GM19238 (cell line): ENCODE data around the gene RHEBL1.

Experiments
- DNase-seq: peaks from one replicate; pipeline ENCODE4 v3.0.0; 2011; ENCODE audit warnings: low spot score; ENCODE audit not compliant: insufficient read length

Gene RHEBL1

DNA sequence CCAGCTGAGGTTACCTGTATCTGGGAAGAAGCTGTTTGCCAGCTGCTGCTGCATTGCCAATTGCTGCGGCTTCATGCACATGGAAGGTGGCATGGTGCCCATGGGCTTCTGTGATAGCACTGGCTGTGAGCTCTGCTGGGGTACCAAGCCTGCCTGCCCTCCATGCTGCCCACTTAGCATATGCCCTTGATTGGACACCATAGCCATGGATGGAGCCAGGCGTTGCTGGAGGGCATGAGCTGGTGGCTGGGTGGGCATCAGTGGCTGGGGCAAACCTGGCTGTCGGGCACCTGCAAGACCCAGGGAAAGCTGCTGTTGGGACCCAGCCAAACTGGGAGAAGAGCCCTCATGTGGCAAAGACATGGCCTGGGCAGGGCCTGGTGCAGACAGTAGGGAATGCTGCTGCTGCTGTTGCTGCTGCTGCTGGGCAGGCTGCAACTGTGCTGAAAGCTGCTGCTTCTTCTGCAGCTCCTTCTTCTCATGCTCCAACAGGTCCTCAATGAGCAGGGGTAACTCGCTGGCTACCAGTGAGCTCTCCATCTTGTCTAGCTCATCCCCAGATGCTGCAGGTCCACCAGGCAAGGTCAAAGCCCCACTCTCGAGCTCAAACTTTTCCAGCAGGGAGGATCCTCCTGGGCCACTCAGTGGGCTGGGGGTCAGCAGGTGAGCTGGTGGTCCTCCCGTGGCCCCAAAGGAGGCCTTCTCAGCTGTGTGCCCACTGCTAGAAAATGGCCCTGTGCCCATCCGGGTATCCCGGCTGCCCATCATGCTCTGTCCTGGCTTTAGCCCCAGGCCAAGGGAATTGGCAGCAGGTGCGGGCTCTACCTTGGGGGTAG, 32.5 kb downstream of the RHEBL1 start:
- no peak for DNase-seq

DNA sequence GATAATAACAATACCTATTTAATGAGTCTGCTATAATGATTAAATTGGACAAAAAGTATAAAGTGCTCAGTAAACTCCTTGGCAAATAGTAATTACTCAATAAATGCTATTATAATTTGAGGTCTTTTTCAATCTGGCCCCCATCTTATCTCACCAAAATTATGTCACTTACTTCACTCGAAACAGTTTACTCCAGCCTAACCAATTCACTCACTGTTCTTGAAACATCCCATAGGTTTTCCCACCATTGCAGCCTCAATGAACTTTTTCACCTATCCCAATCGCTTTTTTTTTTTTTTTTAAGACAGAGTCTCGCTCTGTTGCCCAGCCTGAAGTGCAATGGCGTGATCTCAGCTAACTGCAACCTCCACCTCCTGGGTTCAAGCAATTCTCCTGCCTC, 33.8 kb downstream of the RHEBL1 start:
- DNase-seq: no peak

DNA sequence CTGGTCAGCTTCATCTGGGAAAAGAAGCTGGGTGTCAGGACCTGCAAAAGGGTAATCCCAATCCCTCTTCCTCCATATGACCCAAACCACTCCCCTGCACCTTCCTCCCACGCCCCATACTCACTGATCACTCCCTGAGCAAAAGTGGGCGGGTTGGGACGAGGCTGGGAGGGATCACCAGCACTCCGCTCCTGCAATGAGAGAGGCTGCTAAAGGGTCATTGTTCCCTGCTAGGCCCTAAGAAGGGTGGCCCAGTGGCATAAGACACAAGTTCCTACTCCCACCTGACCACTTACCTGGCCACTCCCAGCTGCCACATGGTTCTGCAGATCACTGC, 35.5 kb downstream of the RHEBL1 start:
- DNase-seq: no peak

DNA sequence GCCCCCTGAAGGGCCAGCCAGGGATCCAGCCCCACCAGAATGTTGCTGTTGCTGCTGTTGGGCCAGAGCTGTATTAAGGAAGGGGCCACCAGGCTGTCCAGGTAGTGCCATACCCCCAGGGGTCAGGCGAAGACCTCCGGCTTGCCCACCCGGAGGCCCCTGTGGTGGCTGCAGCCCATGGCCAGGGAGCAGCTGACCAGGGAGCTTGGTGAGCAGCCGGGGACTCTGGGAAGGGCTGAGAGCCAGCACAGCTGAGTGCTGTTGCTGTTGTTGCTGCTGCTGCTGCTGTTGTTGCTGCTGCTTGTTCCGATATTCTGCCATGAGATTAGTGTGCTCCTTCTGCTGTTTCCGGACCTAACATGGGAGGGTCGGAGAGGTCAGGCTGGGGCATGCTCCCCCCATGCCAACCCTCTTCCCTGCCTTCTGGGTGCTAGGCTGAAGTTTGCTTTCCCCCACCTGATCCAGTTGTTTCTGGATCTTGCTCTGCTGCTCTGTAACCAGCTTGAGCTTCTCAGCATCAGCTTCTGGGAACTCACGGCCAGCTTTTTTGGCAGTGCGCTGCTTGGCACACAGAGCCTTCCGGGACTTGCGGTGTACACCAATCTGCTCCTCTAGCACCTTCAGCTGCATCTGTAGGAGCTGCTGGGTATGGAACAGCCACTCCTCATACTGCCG, 36.0 kb downstream of the RHEBL1 start:
- no peak for DNase-seq

DNA sequence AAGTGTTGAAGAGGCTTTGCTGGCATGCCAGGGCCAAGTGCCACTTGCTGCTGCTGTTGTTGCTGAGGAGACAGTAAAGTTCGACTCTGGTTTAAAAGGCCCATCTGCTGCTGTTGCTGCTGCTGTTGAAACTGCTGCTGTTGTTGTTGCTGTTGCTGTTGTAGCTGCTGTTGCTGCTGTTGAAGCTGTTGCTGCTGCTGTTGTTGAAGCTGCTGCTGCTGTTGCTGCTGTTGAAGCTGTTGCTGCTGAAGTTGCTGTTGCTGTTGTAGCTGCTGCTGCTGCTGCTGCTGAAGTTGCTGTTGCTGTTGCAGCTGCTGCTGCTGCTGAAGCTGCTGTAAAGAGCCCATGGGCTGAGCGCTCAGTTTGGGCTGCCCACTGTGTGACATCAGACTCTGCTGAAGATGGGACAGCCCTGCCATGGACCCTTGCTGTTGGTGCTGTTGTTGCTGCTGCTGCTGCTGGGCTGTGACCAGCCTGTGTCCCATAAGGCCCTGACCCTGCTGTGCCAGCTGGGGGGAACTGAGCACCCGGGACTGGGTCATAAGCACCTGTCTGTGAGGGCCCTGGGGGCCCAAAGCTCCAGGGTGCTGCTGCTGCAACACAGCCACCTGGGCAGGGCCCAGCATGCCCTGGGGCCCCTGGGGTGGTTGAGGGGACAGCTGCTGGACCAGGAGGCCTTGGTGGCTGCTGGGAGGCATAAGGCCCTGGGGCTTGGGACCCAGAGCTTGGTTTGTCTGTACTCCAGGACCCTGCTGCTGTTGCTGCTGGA, 36.9 kb downstream of the RHEBL1 start:
- no peak for DNase-seq

DNA sequence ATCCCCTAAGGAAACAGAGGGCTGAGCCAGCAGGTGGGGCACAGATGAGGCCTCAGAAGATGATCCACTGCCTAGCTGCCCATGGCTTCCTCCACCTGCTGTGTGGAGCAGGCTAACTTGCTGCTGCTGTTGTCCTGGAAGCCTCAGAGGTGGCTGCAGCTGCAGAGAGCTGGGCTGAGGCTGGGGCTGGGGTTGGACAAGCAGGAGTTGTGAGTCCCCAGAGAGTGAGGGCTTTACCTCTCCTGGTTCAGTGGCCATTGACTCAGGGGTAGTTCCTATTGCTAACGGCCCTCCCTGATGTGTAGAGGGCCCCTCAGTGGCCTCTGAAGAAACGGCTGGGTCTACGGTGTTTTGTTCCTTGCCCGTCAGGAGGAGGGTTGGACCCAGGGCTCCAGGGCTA, 37.5 kb downstream of the RHEBL1 start:
- no peak for DNase-seq

DNA sequence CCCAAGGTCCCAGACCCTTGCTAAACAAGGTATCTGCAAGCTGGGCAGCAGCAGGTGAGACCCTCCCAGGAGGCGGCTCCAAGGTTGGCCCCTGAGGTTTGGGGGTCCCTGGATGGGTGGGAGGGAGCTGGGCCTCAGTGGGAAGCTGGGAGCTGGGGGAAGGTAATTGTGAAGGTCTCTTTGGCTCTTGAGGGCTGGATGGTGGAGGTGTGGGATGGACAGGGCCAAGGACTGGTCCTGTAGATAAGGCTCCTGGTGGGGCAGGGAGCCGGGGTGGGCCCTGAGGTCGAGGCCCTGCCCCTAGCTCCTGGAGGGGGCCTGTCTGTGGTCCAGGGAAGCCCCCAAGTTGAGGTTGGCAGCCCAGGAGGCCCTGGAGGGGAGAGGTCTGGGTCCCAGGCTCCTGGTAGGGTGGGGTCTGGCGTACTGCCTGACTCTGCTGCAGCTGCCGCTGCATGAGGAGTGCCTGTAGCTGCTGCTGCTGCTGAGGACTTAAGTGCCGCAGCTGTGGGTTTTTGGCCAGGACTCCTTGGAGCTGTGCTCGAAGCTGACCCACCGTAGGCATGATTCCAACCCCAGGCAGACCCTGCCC, 38.1 kb downstream of the RHEBL1 start:
- DNase-seq: no peak

DNA sequence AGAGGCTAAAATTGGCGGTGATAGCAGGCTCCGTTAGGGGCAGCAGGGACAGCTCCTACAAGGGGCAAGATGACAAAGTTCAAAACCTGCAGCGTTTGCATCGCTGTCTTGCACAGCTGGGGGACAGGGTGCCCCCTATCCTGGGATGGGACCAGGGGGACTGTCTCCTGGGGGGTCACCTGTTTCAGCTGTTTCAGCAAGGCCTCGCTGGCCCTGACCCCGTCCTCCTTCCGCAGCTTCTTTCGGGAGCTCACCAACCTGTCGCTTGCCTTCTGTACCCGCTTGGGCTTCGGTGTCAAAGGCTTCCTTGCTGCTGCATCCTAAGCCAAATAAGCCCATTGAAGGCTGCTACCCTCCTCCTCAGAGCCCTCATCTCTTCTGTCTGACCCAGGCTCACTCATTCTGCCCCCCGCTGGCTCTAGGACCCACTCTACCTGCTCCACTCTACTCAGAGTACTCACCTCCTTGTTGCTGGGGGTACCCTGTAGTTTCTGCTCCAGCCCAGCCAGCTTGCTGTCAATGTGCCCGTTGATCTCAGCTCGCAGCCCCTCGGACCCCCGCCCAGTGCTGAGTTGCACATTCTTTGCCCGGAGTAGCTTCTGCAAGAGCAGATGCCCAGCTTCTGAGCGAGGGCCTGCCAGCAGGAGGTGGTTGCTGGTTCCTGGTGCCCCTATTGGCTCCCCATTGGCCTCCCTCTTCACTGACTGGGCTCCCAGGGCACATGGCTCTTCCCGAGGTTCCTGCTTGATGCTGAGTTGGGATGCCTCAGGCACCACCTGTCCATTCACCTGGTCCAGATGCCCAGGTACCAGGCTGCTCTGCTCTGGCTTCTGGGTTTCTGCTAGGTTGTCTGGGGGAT, 38.8 kb downstream of the RHEBL1 start:
- no peak for DNase-seq

DNA sequence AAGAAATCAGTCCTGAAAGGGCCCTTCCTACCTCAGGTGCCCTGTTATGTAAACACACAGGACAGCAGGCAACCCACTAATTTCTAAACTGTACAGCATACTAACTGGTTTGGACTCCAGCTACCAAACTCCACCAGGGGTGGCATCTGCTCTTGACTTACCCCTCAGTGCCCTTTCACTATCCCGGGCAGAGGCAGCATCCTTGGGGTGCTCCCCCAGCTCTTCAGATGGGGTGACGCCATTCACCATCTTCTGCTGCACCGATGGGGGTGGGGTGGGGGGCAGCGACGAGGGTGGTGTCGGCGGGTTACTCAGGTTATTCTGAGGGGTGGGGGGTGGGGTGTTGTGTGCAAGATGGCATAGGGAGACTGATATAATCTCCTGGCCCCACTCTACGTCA, 39.7 kb downstream of the RHEBL1 start:
- no peak for DNase-seq

DNA sequence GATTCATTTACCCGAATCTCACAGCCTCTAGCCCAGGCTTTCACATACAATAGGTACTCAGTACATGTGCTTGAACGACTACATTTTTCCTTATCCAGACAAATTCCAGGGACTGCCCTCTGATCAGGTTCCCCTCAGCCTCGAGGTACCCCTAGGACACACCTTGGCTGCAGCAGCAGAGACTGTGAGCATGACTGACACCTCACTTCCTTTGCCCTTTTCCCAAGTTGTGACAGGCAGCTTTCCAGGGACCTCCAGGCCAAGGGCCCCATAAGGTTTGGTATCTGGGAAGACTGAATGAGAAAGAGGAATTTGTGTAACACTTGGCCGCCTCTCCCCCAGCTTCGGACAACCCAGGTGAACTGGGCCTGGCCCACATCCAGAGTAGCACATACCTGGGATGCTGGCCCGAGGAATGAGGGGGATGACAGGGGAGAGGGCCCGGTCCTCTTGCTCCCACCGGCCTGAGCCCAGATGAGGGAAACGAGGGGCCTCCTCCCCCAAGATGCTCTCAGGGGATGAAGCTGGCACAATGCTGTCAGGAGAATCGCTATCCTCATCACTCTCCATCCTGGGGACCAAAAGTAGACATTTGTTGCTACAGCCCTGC, 41.0 kb downstream of the RHEBL1 start:
- DNase-seq: no peak

DNA sequence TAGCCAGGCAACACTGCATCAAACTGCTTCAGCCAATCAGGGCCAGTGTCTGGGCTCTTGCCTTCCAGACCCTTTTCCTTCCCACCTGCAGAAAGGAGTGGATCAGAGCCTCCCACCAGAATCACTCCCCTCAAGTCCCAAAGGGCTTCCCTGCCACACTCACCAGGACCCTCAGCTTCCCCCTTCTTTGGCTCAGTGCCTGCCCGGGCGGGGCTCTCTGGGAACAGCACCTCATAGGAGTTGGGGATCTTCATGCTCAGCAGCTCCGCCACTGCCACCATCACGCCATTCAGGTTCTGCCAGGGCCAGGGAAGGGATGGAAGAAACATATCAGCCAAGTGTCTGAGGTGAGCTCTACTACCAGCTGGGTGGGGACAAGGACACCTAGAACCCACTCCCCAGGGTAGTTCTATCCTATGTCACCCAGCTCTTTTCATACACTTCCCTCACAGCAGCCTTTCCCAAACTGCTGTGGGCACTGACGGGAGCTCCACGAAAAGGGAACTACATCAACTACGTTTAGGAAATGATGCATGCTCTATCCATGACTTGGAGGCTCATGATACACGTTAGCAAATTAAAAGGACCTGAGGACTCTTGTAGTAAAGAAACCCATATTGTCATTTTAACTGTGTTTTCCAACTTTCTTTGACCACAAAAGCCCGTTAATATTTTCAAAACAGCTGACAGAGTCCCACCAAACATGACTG, 41.8 kb downstream of the RHEBL1 start:
- DNase-seq: no peak

DNA sequence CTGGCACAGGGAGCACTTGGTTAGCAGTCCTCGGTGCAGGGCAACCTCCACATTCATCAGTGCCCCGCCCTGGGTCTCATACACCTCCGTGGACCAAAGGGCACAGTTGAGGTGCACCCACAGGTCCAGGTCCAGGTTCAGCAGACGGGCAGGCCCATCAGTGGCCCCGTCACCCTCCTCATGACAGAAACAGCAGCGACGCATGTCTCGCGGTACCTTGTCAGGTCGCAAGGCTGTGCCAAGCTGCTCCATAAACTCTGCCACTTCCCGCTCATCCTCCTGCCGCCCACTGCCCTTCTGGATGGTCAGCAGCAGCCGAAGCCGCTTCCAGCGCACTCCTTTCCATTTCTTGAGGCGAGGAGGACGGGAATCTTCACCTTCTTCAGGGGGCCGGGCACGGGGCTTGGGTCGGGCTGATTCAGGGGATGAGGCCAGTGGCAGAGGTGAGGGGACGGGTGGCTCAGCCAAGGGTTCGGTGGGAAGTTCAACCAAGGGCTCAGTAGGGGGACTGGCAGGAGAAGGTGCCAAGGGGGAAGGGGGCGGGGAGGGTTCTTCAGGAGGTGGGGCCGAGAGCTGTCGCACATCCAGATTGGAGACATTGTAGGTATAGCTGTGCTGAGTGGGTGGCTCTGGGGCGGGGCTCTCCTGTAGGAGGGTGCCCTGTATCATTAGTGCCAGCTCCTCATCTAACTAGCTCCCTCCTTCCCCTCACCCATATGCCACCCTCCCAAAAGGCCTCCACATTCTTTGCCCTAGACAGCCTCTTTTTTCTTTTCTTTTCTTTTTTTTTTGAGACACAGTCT, 42.9 kb downstream of the RHEBL1 start:
- no peak for DNase-seq

DNA sequence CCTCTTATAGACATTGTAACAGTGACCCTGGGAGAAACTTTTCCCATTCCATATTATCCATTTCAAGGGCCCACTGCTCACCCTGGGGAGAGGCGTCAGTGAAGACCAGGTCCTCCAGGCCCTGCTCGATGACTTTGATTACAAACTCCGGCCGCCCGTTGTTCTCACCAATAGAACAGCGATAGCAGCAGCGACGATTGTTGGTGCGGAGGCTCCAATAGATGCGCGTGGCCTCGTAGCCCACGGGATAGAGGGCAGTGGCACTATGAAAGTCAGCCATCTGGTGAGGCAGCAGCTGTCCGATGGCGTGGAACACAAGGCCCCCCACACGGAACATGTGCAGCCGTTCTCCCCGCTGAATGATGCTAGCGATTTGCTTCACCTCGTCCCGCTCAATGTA, 43.7 kb downstream of the RHEBL1 start:
- DNase-seq: no peak

DNA sequence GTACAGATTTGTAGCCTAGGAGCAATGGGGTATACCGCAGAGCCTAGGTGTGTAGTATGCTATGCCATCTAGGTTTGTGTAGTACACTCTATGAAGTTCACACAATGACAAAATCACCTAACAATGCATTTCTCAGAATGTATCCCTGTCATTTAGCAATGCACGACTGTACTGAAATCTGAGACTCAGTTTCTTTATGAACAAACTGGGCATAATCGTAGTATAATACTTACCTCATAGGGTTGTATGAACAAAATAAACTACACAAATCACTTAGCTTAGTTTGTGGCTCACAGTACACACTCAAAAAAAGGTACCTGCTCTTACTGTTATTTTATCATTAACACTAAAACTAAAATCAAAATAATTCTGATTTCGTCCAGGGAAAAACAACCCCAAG, 44.3 kb downstream of the RHEBL1 start:
- no peak for DNase-seq

DNA sequence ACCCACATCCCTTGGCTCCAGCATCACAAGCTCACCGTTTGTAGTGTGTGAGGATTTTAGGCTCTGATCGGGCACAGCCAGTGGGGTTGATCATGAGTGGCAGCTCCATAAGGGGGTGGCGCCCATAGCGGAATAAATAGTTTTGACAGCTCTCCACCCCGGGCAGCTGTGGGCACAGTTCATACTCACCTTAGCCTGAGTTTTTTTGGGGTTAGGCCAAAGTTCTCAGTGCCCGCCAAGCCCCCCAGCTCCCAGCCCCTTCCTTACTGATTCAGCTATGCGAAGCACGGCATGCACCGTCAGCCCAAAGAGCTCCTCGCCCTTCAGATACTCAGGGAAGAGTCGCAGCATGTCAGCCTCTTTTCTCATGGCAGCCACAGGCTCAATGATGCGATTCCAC, 45.2 kb downstream of the RHEBL1 start:
- DNase-seq: no peak

DNA sequence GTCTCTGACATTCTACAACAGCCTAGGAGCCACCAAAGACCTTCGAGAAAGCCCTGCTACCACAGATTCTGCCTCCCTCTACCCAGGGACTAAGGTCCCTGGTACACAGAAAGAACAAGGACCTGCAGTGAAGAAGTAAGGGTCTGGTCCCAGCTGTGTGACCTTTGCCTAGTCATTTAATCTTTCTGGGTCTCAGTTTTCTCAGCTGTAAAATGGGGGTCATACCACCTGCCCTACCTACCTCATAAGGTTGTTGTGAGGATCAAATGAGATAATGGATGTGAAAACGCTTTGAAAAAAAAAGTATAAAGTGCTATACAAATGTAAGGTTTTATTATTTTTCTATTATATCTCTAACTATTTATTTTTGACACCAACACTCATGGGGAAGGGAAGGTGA, 46.0 kb downstream of the RHEBL1 start:
- no peak for DNase-seq

DNA sequence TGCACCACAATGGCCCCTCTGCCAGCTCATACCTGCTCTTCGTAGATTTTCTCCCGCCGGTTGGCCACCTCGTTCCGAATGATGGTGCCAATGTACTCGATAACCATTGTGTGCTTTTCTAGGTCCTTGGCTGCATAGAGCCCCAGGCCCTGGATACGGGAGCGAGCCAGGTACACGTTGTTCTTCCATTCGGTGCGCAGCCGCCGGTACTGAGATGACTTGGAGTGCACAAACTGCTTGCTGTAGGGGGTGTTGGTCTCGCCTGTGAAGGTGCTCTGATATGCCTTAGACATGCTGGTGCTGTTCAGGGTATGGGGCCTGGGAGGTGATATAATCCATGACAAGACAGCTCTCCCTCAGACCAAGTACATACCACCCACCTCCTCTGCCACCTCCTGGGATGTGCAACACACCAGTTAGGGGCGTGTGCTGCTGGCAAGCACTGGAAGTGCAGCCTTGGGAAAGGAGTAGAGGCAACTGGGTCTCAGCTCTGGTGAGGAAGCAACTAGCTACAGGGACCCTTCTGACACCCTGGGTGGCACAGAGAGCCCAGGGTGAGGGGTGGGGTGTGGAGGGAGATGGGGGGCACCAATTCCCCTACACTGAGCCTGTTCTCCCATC, 47.1 kb downstream of the RHEBL1 start:
- DNase-seq: no peak

DNA sequence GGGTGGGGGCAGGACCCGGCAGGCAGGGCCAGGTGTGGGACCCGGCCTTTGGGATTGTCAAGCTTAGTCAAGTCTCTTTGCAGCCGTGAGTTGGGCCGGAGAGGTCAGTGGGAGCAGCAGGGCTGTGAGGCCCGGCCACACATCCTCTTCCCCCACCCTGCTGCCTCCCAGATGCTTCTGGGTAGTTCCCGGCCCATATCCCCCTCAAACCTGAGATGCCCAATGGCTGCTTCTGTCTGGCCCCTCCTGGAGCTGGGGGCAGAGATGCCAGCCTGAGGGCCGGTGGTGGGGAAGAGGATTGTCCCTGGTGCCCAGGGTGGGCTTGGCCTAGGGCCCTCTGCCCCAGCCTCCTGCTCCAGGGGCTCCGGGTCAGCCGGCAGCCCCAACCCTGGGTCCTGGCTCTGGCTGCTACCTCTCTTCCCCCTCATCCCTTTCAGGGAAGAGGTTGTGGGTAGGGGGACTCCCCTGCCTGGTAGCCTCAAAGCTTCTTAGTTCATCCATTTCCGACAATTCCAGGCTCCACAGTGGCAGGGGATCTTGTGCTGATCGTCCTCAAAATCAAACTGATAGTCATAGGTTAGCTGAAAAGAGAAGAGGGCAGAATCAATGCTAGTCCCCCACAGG, 48.4 kb downstream of the RHEBL1 start:
- no peak for DNase-seq
